OCI-M1 (cell line): ENCODE data around the gene DVL2.

Experiments used
- DNase-seq: peaks from one replicate; lab custom pipeline; 2025; lab: John Stamatoyannopoulos, UW

DVL2 gene

DNA sequence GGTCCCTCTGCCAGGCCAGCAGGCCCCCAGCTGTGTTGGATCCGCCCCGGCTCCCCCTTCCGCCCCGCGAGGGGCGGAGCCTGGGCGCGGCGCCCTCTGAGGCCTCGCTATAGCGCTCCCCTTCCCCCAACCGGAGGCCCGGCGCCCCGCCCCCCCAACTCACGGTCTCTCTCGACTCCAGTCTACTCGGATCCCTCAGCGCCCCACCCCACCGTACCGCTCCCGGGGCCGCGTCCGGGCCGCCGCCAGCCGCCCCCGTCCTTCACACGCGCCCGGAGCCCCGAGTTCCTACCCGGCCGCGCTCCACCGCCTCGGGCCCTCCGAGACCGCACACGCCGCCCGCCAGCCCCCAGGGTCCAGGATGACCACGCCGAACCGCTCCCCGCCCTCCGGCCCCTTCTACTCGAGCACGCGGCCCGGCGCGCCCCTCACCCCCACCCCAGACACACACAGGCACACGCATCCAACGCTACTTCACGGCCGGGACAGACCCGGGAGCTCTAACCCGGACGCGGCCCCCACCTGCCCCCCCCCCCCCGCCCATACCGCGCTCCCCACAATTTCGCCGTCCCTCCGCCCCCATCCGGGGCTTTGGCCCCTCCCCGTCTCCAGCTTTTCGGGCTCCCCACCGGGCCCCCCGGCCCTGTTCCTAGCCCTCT is 3.6 kb upstream of the DVL2 start:
- peak; percentile 89 for DNase-seq

- DNase-seq, result peak; percentile 79
These were observed 3.0 kb upstream of the DVL2 start for GRCh38 chr17:7237266-7237760.

DNA sequence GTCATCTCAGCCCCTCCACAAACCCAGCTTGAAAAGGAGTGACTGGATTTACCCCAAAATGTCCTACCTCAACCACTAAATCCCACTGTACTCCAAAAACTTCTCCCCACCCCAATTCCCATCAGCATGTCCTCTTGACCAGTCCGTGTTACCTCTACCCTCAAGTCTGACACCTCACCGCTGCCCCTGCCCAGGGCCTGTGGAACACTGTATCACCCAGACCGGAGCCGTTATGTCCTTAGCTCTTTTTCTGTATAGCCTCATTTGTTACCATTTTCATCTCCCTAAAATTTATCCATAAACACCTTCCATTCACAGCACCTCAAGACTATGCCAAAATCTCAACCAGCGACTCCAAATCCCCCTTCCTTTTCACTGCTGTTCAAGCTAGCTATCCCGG is 2.5 kb upstream of the DVL2 start:
- no peak for DNase-seq

DNA sequence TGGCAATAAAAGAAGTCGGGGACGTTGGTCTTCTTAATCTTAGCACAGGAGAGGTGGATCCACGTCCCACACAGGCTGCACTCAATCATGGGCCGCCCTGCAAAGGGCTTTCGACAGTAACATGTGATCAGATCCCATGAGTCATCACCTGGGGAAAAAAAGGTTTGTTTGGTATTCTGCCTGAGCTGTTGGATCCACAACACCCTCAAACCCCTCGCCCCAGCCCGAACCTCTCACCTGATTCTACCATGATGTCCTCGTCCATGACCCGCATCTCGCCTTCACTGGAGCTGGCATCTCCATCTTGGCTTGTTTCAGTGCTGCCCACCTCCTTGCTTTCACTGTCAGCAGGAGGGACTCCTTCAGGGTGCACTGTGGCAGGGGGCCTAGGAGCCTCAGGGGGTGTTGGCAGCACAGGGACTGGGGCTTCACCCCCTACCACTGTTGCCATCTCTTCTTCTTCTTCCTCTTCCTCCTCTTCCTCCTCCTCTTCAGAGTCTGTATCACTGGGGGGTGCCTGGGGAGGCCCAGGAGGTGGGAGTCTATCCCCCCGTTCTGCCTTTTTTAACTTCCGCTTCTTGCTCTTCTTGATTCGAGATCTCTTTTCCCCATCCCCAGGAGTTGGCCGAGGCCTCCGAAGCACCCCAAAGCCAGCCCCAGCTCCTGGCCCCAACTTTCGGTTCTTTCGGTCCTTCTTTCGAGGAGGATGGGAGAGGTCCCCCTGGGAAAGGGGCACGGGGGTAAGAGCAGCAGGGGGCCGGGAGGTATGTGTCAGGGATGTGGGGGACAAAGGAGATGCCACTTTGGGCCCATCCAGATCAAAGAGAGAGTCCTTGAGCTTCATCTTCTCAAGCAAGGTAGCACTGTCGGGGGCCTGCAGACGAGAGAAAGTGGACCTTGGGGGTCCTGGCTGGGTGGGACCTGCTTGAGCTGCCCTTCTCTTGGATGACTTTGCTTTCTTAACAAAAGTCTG is 1.7 kb upstream of the DVL2 start:
- peak; percentile 31 for DNase-seq

DNA sequence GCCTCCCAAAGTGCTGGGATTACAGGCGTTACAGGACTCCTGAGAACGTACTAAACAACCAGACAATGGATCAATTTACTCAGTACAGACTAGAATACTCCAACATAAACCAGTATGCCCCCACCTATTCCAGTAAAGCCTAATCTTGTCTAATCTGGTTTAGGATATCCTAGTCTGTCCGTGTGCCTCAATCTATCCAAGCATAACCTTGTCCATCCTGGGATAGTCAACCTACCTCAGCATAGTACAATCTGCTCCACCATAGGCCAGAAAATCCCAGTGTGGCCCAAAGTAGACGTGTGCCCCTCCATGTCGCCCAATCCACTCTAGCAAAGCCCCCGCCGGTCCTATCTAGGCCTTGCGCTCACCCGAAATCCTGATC is 625 bp downstream of the DVL2 start:
- DNase-seq, result no peak

- no peak for DNase-seq
These were observed 2.2 kb downstream of the DVL2 start for GRCh38 chr17:7232114-7232513.

GRCh38 chr17:7229504-7229903 is 4.8 kb downstream of the DVL2 start:
- no peak for DNase-seq

- DNase-seq, result no peak
These were observed 5.4 kb downstream of the DVL2 start for GRCh38 chr17:7228920-7229319.

GRCh38 chr17:7226721-7227710 is 7.3 kb downstream of the DVL2 start:
- no peak for DNase-seq

DNA sequence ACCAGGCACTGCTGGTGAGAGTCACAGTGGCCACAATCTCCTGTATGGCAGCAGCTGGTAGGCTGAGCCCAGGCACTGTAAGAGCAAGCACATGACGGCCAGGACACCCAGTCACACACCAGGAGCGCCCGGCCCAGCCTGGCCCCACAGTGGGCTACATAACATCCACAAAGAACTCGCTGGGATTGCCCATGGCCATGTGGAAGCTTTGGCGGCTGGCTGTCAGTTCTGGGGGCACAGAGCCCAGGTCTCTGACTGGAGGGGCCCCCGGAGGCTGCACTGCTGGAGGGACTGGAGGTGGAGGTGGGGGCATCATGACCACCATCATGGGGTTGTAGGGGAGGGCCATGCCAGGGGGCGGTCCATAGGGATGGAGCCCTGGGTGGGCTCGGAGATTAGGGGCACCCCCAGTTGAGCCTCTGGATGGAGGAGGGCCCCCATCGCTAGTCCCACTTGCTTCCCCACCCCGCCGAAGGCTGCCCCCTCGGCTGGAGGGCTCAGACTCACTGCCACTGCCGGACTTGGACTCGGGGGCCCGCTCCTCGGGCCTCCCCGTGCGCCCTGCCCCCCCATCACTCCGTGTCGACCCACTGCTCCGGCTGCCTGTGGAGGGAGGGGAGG is 8.5 kb downstream of the DVL2 start:
- DNase-seq, result no peak

- no peak for DNase-seq
These were observed 9.6 kb downstream of the DVL2 start for GRCh38 chr17:7224661-7225111.

GRCh38 chr17:7224110-7224509 is 10.2 kb downstream of the DVL2 start:
- no peak for DNase-seq

DNA sequence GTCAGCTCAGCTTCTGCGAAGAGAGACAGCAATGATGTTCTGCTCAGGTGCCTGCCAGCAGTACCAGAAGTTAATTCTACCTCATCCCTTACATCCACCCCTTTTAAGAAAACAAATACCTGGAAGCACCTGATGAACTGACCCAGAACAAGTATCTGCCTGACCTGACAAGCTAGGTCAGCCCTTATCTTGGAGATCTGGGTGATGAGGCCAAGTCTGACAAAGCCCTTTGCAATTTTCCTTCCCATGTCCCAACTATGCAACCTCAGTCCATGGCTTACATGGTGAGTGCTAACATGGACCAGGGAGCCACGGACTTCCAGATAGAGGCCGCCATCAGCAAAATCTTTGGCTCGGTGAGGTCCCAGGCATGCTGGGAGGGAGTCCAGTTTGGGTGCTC is 10.9 kb downstream of the DVL2 start:
- DNase-seq, result no peak

GRCh38 chr17:7222972-7223292 is 11.4 kb downstream of the DVL2 start:
- DNase-seq, result no peak

DNA sequence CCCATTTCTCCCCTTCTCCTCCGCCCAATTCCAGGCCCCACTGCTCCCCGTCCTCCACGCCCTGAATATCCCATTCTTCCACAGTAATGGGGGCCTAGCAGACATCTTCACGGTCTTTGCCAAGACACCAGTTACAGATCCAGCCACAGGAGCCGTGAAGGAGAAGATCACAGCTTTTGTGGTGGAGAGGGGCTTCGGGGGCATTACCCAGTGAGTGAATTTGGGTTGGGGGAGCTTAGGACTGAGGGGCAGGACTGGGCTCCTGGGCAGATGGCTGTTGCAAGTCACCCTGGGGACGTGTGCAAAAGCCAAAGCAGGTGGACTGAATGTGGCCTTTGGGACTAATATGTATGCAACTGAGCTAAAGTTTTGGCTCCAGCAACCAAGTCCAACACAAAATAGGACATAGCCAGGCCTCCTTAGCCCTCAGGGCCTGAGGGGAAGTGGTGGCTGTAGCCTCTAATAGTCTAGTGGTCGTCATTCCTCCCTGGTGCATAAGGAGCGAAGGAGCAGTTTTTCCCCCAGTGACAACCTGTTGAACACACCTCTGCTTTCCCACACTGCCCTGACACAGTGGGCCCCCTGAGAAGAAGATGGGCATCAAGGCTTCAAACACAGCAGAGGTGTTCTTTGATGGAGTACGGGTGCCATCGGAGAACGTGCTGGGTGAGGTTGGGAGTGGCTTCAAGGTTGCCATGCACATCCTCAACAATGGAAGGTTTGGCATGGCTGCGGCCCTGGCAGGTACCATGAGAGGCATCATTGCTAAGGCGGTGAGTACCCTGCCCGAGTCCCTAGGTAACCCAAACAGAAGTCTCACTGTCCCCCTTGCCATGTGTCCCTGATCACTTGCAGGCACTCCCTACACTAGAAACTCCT is 12.0 kb downstream of the DVL2 start:
- no peak for DNase-seq

DNA sequence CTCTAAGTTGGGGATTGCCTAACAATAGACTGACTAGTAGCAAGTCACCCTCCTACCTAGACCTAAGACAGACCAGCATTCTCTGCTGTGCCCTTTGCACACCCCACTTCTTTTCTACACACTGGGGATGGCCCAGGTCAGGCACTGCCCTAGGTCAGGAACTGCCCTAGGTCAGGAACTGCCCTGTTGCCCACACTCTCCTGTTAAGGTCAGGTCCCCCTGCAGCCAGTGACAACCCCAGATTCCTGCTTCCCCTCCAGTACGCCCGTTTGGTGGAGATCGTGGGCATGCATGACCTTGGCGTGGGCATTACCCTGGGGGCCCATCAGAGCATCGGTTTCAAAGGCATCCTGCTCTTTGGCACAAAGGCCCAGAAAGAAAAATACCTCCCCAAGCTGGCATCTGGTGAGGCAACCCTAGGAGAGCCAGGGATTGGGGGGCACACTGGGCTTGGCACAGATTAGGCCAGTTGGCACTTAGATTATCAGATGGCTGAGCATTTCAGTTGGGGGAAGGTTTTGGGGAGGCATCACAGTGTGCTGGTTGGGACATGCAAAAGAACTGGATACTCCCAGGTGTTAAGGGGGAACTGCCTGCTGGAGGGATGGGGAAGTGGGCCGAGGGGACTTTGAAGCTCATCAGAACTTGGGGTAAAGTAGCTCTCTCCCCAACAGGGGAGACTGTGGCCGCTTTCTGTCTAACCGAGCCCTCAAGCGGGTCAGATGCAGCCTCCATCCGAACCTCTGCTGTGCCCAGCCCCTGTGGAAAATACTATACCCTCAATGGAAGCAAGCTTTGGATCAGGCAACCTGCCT is 12.8 kb downstream of the DVL2 start:
- no peak for DNase-seq

DNA sequence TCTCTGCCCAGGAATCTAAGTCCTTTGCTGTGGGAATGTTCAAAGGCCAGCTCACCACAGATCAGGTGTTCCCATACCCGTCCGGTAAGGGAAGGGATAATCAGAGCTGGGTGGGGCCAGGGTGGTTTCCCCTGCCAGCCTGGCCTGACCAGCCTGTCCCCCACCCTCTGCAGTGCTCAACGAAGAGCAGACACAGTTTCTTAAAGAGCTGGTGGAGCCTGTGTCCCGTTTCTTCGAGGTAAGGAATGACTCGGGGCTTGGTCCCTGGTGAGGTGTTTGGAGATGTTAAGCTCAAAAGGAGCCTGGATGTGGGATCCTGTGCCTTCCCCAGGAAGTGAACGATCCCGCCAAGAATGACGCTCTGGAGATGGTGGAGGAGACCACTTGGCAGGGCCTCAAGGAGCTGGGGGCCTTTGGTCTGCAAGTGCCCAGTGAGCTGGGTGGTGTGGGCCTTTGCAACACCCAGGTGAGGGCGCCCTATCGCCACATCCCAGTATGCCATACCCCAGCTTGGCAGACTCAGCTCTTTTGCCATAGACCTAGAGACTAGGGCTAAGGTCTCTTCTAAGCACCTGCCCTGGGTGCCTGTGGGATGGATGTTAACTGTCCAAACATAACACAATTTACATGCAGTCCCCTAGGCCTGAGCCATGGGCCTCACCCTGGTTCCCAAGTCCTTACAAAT is 13.6 kb downstream of the DVL2 start:
- peak; percentile 86 for DNase-seq

DNA sequence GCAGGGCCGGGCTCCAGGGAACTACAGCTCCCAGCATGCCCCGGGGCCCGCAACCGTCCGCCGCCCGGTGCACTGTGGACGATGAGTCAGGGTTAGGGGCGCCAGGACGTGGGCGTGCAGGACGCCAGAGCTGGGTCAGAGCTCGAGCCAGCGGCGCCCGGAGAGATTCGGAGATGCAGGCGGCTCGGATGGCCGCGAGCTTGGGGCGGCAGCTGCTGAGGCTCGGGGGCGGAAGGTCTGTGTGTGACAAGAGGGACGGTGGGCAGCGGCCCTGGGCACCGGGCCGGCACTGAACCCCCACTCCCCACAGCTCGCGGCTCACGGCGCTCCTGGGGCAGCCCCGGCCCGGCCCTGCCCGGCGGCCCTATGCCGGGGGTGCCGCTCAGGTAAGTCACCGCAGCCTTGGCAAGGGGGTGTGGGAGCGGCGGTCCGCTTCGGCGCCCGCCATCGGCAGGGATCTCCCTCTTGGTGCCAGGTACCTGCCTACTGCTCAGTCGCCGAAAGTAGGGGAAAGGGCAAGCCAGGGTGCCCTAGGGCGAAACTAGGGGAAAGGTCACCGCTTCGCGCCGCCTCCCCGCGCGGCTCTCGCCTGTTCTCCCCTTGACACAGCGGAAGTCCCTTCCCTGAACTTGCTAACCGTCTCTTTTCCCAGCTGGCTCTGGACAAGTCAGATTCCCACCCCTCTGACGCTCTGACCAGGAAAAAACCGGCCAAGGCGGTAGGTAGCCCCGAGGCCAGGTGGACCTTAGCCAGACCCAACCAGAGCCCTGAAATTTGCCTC is 14.3 kb downstream of the DVL2 start, which contains the start of the genes ACADVL and DLG4:
Gene ACADVL, plus strand, starts transcription at position 127 of the 781 bp plus-strand sequence. Its CDS starts 47 bp downstream, at position 174.
Gene DLG4, minus strand, starts transcription at position 25 of the 781 bp plus-strand sequence.
- peak; percentile 91 for DNase-seq
